HL-60/S4 (cell line): ENCODE measurements around the gene ELMO3.

Source experiments
- in situ Hi-C: fragments of 300-500 bp; cut with MboI; formaldehyde crosslinking; loops from 2 replicates; pipeline ENCODE4 v1.14.3; 2022; ENCODE audit warnings: low sequenced_read_pairs

The ELMO3 gene

GRCh38 chr16:67237396-67238277, 38.7 kb downstream of the ELMO3 start:
- in situ Hi-C loops: no loop called here

- in situ Hi-C loops: no loop called here
These were observed 39.3 kb downstream of the ELMO3 start for GRCh38 chr16:67238278-67238575.

GRCh38 chr16:67238806-67239470, 40.0 kb downstream of the ELMO3 start:
- in situ Hi-C loops: no loop called here

DNA sequence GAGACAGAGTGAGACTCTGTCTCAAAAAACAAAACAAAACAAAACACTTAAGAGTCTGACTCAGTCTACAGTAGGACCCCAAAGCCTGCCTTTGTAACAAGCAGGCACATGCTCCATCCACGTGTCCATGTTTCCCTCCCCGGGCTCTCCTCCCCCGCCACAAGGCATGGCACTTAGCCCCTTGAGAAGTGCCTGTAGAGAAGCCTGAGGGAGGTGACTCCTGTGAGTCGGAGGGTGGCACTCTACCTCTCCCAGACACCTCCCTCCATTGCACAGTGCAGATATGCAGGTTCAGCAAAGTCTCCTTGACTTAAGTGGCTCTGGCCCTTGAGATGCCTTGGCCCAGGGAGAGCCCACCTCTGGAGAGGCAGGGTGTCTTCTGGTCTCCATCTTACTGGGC, 41.6 kb downstream of the ELMO3 start:
- in situ Hi-C loops: no loop called here

- in situ Hi-C loops: no loop called here
These were observed 42.3 kb downstream of the ELMO3 start for GRCh38 chr16:67241008-67241900.

DNA sequence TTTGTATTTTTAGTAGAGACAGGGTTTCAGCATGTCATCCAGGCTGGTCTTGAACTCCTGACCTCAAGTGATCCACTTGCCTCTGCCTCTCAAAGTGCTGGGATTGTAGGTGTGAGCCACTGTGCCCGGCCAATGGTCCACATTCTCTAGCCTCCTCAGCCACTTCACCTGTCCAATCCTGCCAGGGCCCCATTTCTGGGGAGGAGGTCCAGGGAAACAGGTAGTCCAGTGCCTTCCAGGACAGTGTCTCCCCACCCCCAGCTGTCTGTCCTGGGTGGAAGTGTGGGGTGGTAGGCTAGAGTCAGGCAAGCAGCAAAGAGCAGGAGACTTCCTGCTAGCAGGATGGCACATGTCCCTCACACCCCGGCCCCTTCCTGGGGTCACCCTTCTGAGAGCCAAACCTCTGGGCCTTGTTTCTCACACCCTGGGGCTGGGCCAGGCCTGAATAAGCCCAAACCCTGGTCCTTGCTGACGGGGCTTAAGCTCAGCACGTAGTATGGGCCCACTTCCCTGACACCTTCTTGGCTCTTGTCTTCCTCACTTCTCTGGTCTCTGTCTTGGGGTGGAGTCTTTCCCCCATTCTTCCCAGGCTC, 43.3 kb downstream of the ELMO3 start:
- in situ Hi-C loops: no loop called here

DNA sequence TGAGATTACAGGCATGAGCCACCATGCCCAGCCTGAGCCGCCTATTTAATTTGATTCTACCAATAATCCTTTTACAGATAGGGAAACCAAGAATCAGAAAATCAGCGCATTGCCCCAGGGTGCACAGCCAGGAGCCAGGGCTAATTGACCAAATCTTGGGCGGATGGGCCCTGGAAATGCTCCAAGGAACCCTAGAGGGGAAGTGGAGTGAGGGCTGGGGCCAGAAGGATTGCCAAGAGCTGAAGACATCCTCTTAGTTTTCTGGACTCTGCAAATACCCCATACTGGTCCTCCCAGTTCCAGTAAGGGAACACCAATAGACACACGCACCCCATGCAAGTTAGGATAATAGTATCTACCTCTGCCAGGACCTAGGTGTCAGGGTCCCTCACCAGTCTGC, 44.5 kb downstream of the ELMO3 start:
- in situ Hi-C loops: no loop called here

GRCh38 chr16:67244387-67245185, 45.7 kb downstream of the ELMO3 start:
- in situ Hi-C loops: no loop called here

GRCh38 chr16:67245186-67245585, 46.3 kb downstream of the ELMO3 start:
- in situ Hi-C loops: no loop called here

DNA sequence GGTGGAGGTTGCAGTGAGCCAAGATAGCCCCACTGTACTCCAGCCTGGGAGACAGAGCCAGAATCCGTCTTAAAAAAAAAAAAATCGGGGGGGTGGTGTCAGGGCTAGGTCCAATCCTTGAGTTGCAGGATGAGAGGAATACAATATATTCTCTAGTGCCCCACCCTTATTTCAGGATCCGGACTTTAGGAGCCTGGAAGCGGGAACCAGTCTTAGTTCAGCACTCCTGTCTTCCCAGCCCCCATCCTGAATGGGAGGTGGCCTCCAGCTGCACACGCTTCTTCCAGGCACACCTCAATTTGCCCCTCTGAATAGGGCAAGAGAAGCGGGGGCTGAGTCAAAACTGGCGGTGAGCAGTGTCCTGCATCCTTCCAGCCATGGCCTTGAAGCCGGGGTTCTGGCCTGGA, 46.7 kb downstream of the ELMO3 start:
- in situ Hi-C loops: no loop called here

GRCh38 chr16:67246081-67246755, 47.3 kb downstream of the ELMO3 start:
- in situ Hi-C loops: no loop called here

DNA sequence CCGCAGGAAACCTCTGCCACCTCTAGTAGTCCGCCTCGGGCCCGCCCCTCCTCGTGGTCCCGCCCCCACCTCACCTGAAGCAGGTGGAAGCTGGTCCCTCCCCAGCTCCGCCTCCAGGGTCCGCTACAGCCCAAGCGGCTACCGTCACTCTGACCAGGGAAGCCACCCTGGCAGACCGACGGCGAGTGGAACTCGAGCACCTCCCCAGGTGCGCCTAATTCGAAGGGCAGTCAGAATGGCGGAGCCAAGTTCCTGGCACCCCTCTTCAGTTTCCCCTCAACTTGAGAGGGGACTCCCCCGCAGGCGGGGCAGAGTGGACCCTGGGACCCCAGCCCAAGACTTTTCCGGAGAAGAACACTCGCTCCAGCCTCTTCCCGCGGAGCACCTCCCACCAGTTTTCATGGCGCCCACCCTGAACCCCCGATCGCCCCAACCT, 47.8 kb downstream of the ELMO3 start:
- in situ Hi-C loops: no loop called here

- in situ Hi-C loops: no loop called here
These were observed 48.5 kb downstream of the ELMO3 start, which contains the start of gene FHOD1 for GRCh38 chr16:67247192-67248072. Gene FHOD1 (minus strand): TSS chr16:67247481. CDS start chr16:67247410, 71 bp downstream.

- in situ Hi-C loops: no loop called here
These were observed 49.1 kb downstream of the ELMO3 start for GRCh38 chr16:67248073-67248400.

DNA sequence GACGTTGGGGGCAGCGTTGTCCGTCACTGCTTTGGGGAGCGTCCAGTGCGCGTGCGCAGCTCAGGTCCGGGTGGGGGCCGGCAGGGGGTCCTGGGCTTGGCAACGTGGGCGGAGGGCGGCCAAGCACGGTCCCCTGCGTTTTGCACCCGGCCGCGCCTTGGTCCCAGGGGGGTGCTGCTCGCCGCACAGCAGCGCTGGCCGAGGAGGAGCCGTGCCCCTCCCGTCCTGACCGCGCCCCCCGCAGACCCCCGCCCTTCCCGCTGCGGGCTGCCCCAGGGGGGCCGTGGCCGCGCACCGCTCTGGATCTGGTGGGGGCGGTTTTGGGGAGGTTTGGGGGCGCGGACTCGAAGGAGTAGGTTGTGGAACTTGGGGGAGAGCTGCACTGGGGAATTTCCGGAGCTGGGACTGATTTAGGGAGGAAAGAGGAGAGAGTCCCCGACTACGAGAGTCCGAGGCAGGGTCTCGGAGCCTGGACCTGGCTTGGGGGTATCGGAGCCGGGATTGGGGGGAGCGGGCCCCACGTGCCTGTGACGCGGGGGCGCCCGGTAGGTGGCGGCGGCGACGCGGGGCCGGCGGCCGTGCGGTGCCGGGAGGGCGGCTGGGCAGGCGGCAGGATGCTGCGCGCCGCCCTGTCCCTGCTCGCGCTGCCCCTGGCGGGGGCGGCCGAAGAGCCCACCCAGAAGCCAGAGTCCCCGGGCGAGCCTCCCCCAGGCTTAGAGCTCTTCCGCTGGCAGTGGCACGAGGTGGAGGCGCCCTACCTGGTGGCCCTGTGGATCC, 49.7 kb downstream of the ELMO3 start, which contains the start of gene SLC9A5:
Gene SLC9A5, plus strand, starts transcription at position 579 of the 777 bp plus-strand sequence. Its CDS starts 36 bp downstream, at position 615.
- in situ Hi-C loops: no loop called here

DNA sequence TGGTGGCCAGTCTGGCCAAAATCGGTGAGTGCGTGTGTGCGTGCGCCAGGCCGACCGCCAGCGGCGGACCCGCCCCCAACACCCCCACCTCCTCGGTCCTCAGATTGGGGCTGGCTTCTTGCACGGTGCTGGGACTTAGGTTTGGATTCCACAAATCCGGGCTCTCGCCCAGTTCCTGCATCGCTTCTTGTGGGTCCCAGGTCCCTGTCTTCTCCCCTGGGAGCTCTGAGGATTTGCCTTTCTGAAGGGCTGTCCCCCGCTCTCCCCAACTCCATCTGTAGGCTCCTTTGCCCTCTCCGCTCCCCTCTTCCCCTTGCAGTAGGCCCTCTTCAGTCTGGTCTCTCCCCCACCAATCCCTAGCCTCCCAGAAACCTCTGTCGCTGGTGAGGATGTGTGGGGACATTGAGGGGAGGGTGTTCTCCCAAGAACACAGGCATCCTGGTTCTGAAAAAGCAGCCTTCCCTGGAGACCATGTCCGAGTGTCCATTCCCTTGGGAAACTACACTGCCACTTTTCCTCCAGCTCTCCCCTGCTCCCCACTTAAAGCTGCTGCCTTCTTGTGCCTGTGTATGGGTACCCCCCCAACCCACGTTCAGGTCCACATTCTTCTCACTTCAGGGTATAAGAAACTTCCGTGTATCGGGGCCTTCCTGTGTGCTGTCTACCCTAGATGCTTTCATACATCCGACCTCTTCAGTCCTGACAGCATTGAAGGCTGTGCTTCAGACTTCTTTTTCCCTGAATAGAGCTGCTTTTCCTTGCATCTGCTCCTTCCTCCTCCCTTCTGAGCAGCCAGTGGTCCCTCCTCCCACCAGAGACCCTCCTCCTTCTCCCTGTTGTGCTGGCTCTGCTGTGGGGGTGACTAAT, 50.5 kb downstream of the ELMO3 start:
- in situ Hi-C loops: no loop called here

DNA sequence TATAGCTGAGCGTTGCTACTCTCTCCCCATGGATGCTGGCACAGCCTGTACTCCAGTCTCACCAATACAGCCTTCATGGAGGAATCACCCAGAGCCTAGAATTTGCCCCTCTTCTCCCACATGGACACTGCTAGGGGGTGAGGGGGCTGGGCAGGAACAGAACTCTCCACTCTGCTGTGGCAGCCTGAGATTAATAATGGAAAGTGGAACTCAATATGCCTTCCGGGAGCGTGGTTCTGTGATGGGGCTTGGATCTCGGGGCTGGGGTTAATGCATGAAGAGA, 51.1 kb downstream of the ELMO3 start:
- in situ Hi-C loops: no loop called here
